GM19023 (cell line): ENCODE data around the gene SLC50A1.

Experiments used
- ATAC-seq: cut with Tn5 transposase; IDR thresholded peaks from one replicate; pipeline ENCODE4 v1.9.1; 2021; ENCODE audit warnings: mild to moderate bottlenecking, moderate library complexity; ENCODE audit not compliant: unreplicated experiment

Gene SLC50A1

GRCh38 chr1:155135415-155136028, at the start of gene SLC50A1:
Gene SLC50A1, plus strand, starts transcription at chr1:155135852. Its CDS starts 60 bp downstream, at chr1:155135912.
- peak; percentile 73 for ATAC-seq

- no peak for ATAC-seq
Measured at GRCh38 chr1:155086128-155086741, 49.4 kb upstream of the SLC50A1 start.

- ATAC-seq = no peak
Measured at GRCh38 chr1:155086856-155087535, 48.7 kb upstream of the SLC50A1 start.

- ATAC-seq = no peak
Measured at GRCh38 chr1:155091071-155092051, 44.3 kb upstream of the SLC50A1 start.

- no peak for ATAC-seq
Measured at GRCh38 chr1:155092131-155092530, 43.5 kb upstream of the SLC50A1 start.

GRCh38 chr1:155092641-155093040, 43.0 kb upstream of the SLC50A1 start:
- no peak for ATAC-seq

- ATAC-seq = no peak
Measured at GRCh38 chr1:155093911-155094621, 41.6 kb upstream of the SLC50A1 start.

GRCh38 chr1:155094622-155094948, 41.1 kb upstream of the SLC50A1 start:
- ATAC-seq = no peak

- ATAC-seq = no peak
Measured at GRCh38 chr1:155099331-155099730, 36.3 kb upstream of the SLC50A1 start.

- ATAC-seq = no peak
Measured at GRCh38 chr1:155103325-155103724, 32.3 kb upstream of the SLC50A1 start.

- ATAC-seq = no peak
Measured at GRCh38 chr1:155104605-155105534, 30.8 kb upstream of the SLC50A1 start.

GRCh38 chr1:155105604-155106011, 30.0 kb upstream of the SLC50A1 start:
- no peak for ATAC-seq

- ATAC-seq = no peak
Measured at GRCh38 chr1:155106862-155107261, 28.8 kb upstream of the SLC50A1 start.

GRCh38 chr1:155107309-155108264, 28.1 kb upstream of the SLC50A1 start:
- no peak for ATAC-seq

- ATAC-seq = no peak
Measured at GRCh38 chr1:155108296-155108695, 27.4 kb upstream of the SLC50A1 start.

- no peak for ATAC-seq
Measured at GRCh38 chr1:155110381-155110780, 25.3 kb upstream of the SLC50A1 start.

GRCh38 chr1:155110826-155111225, 24.8 kb upstream of the SLC50A1 start:
- ATAC-seq = no peak

GRCh38 chr1:155113450-155113980, 22.1 kb upstream of the SLC50A1 start:
- no peak for ATAC-seq
